ENCODE measurements around the gene ERLIN1. TPM values are rescaled to one million over a fixed set of nuclear protein-coding genes. Genes with fewer than 3 reads are reported as not detected.

The ERLIN1 gene
- total RNA-seq, 1 experiment from 2014 or later, result 33.0 TPM

GRCh38 chr10:100204370-100204769, 18.5 kb upstream of the ERLIN1 start:
- no peak overlapping the region for H3T11ph ChIP-seq (ENCODE audit: low read length)
- Mint-ChIP-seq H3K27ac (no peak overlapping the region), H3K9me3 (no peaks in the 10 kb centered on the region), H3K4me3 (no peak overlapping the region), H3K27me3 (ENCODE audit: low read depth) (no peaks in the 10 kb centered on the region), H3K36me3 (ENCODE audit: insufficient read depth in 1 of 3, low read depth in 3 of 3) (peaks cover 8 to 73% (median 54%) of the 10 kb centered on the region in 3 experiments; a peak in 6 of 7 replicates), H3K4me1 (no peaks in the 10 kb centered on the region)
- no peak overlapping the region for H3K14ac ChIP-seq (ENCODE audit: insufficient read depth, low read length)
- H2BK120ac ChIP-seq (ENCODE audit: low read depth, low read length, poor library complexity, severe bottlenecking), result no peak overlapping the region
- no peak overlapping the region for H2BK12ac ChIP-seq (ENCODE audit: insufficient read length, low read depth, low read length)
- no peaks in the 10 kb centered on the region for H4K20me1 ChIP-seq (ENCODE audit: control insufficient read depth, insufficient read depth, insufficient read length)
- no peak overlapping the region for H3K9ac ChIP-seq (ENCODE audit: extremely low read depth, insufficient read length, low read length)
- H4K5ac ChIP-seq (ENCODE audit: insufficient read length, low read depth, low read length), result no peak overlapping the region
- no peaks in the 10 kb centered on the region for H3K23me2 ChIP-seq (ENCODE audit: insufficient read length, low read depth, low read length, poor library complexity, severe bottlenecking)
- no peak for DNase-seq
- H3K18ac ChIP-seq (ENCODE audit: insufficient read length, low read depth, low read length), result no peak overlapping the region
- no peak overlapping the region for H4K8ac ChIP-seq (replicated peaks; ENCODE audit: insufficient read length, low read depth, low read length)
- H4K91ac ChIP-seq (ENCODE audit: insufficient read length, low read depth, low read length), result no peak overlapping the region
- no peak overlapping the region for H2AFZ ChIP-seq (ENCODE audit: low read length)
- no peak overlapping the region for H3K56ac ChIP-seq (ENCODE audit: insufficient read length, low read depth, low read length)
- no peaks in the 10 kb centered on the region for H3K4me1 ChIP-seq (ENCODE audit: insufficient read depth, low read length)
- no peaks in the 10 kb centered on the region for H3K27me3 ChIP-seq (ENCODE audit: insufficient read depth, low read length)
- H2BK5ac ChIP-seq (ENCODE audit: insufficient read length, low read length), result no peak overlapping the region
- H3K4ac ChIP-seq (ENCODE audit: low read depth, low read length), result no peak overlapping the region
- no peaks in the 10 kb centered on the region for H3K79me2 ChIP-seq (ENCODE audit: insufficient read depth, low read length)
- no peak overlapping the region for H2BK15ac ChIP-seq (ENCODE audit: low read depth, low read length)
- H3K79me1 ChIP-seq (ENCODE audit: insufficient read depth, low read depth, low read length, poor library complexity, severe bottlenecking), result no peaks in the 10 kb centered on the region
- no CpG with 5 or more reads among the region's 2 CpGs for WGBS (ENCODE audit: extremely low coverage, insufficient read length, low lambda C conversion rate)
- no peak overlapping the region for H3K27ac ChIP-seq (ENCODE audit: insufficient read length, low read depth, low read length)
- no peak overlapping the region for H2BK20ac ChIP-seq (ENCODE audit: low read depth, low read length, poor library complexity, severe bottlenecking)
- no peak overlapping the region for H3K4me2 ChIP-seq (ENCODE audit: insufficient read depth, insufficient read length, low read length)
- H3K23ac ChIP-seq (ENCODE audit: insufficient read length, low read depth, low read length), result no peak overlapping the region
- H2AK5ac ChIP-seq (ENCODE audit: insufficient read length, low read length), result no peak overlapping the region
- TF ChIP-seq, protein P1, sequence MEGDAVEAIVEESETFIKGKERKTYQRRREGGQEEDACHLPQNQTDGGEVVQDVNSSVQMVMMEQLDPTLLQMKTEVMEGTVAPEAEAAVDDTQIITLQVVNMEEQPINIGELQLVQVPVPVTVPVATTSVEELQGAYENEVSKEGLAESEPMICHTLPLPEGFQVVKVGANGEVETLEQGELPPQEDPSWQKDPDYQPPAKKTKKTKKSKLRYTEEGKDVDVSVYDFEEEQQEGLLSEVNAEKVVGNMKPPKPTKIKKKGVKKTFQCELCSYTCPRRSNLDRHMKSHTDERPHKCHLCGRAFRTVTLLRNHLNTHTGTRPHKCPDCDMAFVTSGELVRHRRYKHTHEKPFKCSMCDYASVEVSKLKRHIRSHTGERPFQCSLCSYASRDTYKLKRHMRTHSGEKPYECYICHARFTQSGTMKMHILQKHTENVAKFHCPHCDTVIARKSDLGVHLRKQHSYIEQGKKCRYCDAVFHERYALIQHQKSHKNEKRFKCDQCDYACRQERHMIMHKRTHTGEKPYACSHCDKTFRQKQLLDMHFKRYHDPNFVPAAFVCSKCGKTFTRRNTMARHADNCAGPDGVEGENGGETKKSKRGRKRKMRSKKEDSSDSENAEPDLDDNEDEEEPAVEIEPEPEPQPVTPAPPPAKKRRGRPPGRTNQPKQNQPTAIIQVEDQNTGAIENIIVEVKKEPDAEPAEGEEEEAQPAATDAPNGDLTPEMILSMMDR (conservative IDR thresholded peaks at IDR 0.05), result no peak
- no peaks in the 10 kb centered on the region for H3K9me3 ChIP-seq (ENCODE audit: control insufficient read depth, low read depth, low read length)
